Measurements from ENCODE around the gene AKAP7. TPM values are rescaled to one million over a fixed set of nuclear protein-coding genes. Genes with fewer than 3 reads are reported as not detected.

AKAP7 gene
- total RNA-seq, 1 experiment from 2014 or later: 3.1 TPM

DNA sequence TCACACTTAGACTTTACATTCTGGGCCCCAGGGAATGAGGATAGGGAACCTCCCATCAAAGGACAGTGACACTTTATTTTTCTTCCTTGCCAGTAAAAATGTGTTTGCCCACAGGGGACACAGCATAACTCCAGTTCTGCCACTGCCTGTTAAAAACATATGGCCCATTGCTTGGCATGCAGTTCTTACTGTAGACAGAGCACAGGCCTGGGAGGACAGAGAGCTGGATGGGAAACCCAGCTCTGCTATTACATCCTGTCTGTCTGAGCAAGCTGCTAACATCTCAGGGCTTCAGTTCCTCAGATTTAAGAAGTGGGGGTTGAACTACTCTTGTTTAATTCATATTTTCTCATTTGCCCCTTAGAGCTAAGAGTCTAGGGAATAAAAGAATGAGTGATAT, 120.2 kb downstream of the AKAP7 start:
- H3K27ac ChIP-seq (ENCODE audit: low read depth, low read length): no peak overlapping the region
- ChIA-PET POLR2A (no interaction called here), CTCF (no interaction called here), RAD21 (ENCODE audit: low non-redundant PET in 1 of 2, low total read pairs in 2 of 2, uncharacterized antibody in 2 of 2, unreplicated experiment in 2 of 2) (no interaction called here)
- H4K20me1 ChIP-seq (ENCODE audit: insufficient read depth): no peaks in the 10 kb centered on the region
- BruUV-seq (replicated peaks): no TSS peak
- no peaks in the 10 kb centered on the region for H3K9me2 ChIP-seq (ENCODE audit: insufficient read depth)
- intact Hi-C loops (cut with micrococcal nuclease): no loop called here
- H2AFZ ChIP-seq (ENCODE audit: low read depth, low read length, poor library complexity, severe bottlenecking): no peak overlapping the region
- peaks cover 8 to 12% of the 10 kb centered on the region in 2 experiments for H3K4me1 ChIP-seq (ENCODE audit: control insufficient read depth in 1 of 2, insufficient read depth in 2 of 2, low read length in 2 of 2)
- no peaks in the 10 kb centered on the region for H3K36me3 ChIP-seq (ENCODE audit: control insufficient read depth in 1 of 2, insufficient read depth in 2 of 2, low read length in 2 of 2)
- ATAC-seq: no peak
- no peak overlapping the region for H3K4me3 ChIP-seq (replicated peaks in 1 of 2; ENCODE audit: low read depth in 1 of 2, low read length in 2 of 2)
- H3K4me2 ChIP-seq (ENCODE audit: low read length): no peak overlapping the region
- H3K9me3 ChIP-seq (ENCODE audit: control insufficient read depth in 1 of 2, insufficient read depth in 1 of 2, low read depth in 1 of 2, low read length in 2 of 2): no peaks in the 10 kb centered on the region
- TF ChIP-seq EGR1 (IDR thresholded peaks at IDR 0.05; ENCODE audit: low read depth) (no peak), TCF7L2 (IDR thresholded peaks at IDR 0.05; ENCODE audit: borderline replicate concordance, extremely low read depth, insufficient read depth, insufficient read length) (no peak), CBX3 (IDR thresholded peaks at IDR 0.05; ENCODE audit: low read depth) (no peak), POLR2A (IDR thresholded peaks at IDR 0.05; ENCODE audit: borderline replicate concordance, extremely low read depth, insufficient read depth, insufficient read length) (no peak), REST (IDR thresholded peaks at IDR 0.05; ENCODE audit: low read depth) (no peak), ATF3 (IDR thresholded peaks at IDR 0.05) (no peak)
- no peak overlapping the region for H3K9ac ChIP-seq (ENCODE audit: low read length)
- DNase-seq (ENCODE audit: low read depth, low spot score): no peak
- no peaks in the 10 kb centered on the region for H3K79me2 ChIP-seq (ENCODE audit: insufficient read depth, low read length)
- no peaks in the 10 kb centered on the region for H3K27me3 ChIP-seq (ENCODE audit: insufficient read depth, low read length)

DNA sequence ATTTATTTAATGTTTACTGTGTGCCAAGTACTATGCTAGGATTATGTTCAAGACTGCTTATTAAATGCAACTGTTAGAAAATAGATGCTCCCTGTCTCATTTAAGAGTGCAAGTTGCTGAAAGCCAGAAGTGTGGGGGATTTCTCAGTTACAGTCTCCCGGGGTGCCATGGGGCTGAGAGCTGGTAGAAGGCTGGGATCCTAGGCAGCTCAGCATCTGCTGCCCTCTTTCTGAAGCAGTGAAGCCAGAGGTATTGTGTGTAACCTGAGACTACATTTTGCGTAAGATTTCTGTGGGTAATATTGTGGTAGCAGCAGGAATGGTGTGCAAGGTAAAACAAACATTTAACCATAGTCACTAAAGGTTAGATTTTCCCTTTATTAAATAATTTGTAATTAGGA, 120.6 kb downstream of the AKAP7 start:
- BruUV-seq (replicated peaks): no TSS peak
- DNase-seq (ENCODE audit: low read depth, low spot score) (no peak), ATAC-seq (no peak)
- H3K4me3 ChIP-seq (replicated peaks in 1 of 2; ENCODE audit: low read depth in 1 of 2, low read length in 2 of 2): no peak overlapping the region
- intact Hi-C loops (cut with micrococcal nuclease): no loop called here
- H3K36me3 ChIP-seq (ENCODE audit: control insufficient read depth in 1 of 2, insufficient read depth in 2 of 2, low read length in 2 of 2): no peaks in the 10 kb centered on the region
- no peaks in the 10 kb centered on the region for H3K9me2 ChIP-seq (ENCODE audit: insufficient read depth)
- no peaks in the 10 kb centered on the region for H3K79me2 ChIP-seq (ENCODE audit: insufficient read depth, low read length)
- ChIA-PET RAD21 (ENCODE audit: low non-redundant PET in 1 of 2, low total read pairs in 2 of 2, uncharacterized antibody in 2 of 2, unreplicated experiment in 2 of 2) (no interaction called here), CTCF (no interaction called here), POLR2A (no interaction called here)
- H3K9ac ChIP-seq (ENCODE audit: low read length): no peak overlapping the region
- no peaks in the 10 kb centered on the region for H3K27me3 ChIP-seq (ENCODE audit: insufficient read depth, low read length)
- H4K20me1 ChIP-seq (ENCODE audit: insufficient read depth): no peaks in the 10 kb centered on the region
- H3K27ac ChIP-seq (ENCODE audit: low read depth, low read length): no peak overlapping the region
- no peaks in the 10 kb centered on the region for H3K9me3 ChIP-seq (ENCODE audit: control insufficient read depth in 1 of 2, insufficient read depth in 1 of 2, low read depth in 1 of 2, low read length in 2 of 2)
- H3K4me2 ChIP-seq (ENCODE audit: low read length): no peak overlapping the region
- peaks cover 8 to 12% of the 10 kb centered on the region in 2 experiments for H3K4me1 ChIP-seq (ENCODE audit: control insufficient read depth in 1 of 2, insufficient read depth in 2 of 2, low read length in 2 of 2)
- no peak overlapping the region for H2AFZ ChIP-seq (ENCODE audit: low read depth, low read length, poor library complexity, severe bottlenecking)
- TF ChIP-seq CEBPB (IDR thresholded peaks at IDR 0.05; ENCODE audit: low read depth) (no peak), EZH2phosphoT487 (IDR thresholded peaks at IDR 0.05; ENCODE audit: borderline replicate concordance) (no peak), EZH2 (IDR thresholded peaks at IDR 0.05) (no peak), SP1 (IDR thresholded peaks at IDR 0.05; ENCODE audit: low read depth) (no peak), RAD21 (IDR thresholded peaks at IDR 0.05; ENCODE audit: low read depth) (no peak), SRF (IDR thresholded peaks at IDR 0.05; ENCODE audit: low read depth) (no peak), ZNF274 (IDR thresholded peaks at IDR 0.05; ENCODE audit: low read depth, low read length) (no peak), ZFX (IDR thresholded peaks at IDR 0.05) (no peak), CTCF (IDR thresholded peaks at IDR 0.05 in 2 of 3, conservative IDR thresholded peaks at IDR 0.05 in 1 of 3; ENCODE audit: borderline replicate concordance in 1 of 3, insufficient read depth in 1 of 3, low read depth in 2 of 3, low read length in 2 of 3) (no peak), POLR2AphosphoS5 (IDR thresholded peaks at IDR 0.05; ENCODE audit: low read depth, low read length) (no peak), POLR2A (IDR thresholded peaks at IDR 0.05; ENCODE audit: borderline replicate concordance, extremely low read depth, insufficient read depth, insufficient read length) (no peak), TCF7L2 (IDR thresholded peaks at IDR 0.05; ENCODE audit: borderline replicate concordance, extremely low read depth, insufficient read depth, insufficient read length) (no peak)
- TF ChIP-seq, protein P1, sequence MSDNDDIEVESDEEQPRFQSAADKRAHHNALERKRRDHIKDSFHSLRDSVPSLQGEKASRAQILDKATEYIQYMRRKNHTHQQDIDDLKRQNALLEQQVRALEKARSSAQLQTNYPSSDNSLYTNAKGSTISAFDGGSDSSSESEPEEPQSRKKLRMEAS (IDR thresholded peaks at IDR 0.05): no peak
